Vagina (tissue), 2 donors: ENCODE data around the gene SNX32.

Experiments
- CTCF ChIP-seq, 3 experiments: fragments of 450-650 bp in 2 of 3; fragments of 200-600 bp in 1 of 3; sonication (generic) in 1 of 3; IDR thresholded peaks; one replicate each; pipeline ENCODE4 v1.5.1; 2017 to 2019; ENCODE audit warnings: antibody characterized with exemption in 3 of 3, mild to moderate bottlenecking in 2 of 3, moderate library complexity in 2 of 3
- POLR2A ChIP-seq, 2 donors: fragments of 450-650 bp; IDR thresholded peaks; one replicate each; pipeline ENCODE4 v1.6.1; 2017; ENCODE audit warnings: antibody characterized with exemption in 2 of 2, mild to moderate bottlenecking in 2 of 2, moderate library complexity in 2 of 2

GRCh38 chr11:65882120-65883057 lies 48.6 kb downstream of the SNX32 start:
- TF ChIP-seq POLR2A (IDR thresholded peaks at IDR 0.05) (no peak), CTCF (IDR thresholded peaks at IDR 0.05) (no peak)
